Keratinocyte (primary cell): ENCODE results near the gene RFC1.

Experiments used
- CTCF ChIP-seq, 3 experiments: IDR thresholded peaks in 1 of 3; conservative IDR thresholded peaks in 1 of 3; optimal IDR thresholded peaks in 1 of 3; 2 replicates in 2 of 3; 3 replicates in 1 of 3; pipeline versions ENCODE3 to v1.5.1; 2011; ENCODE audit warnings: low read length in 3 of 3, mild to moderate bottlenecking in 3 of 3, moderate library complexity in 2 of 3, control low read depth in 1 of 3, inconsistent platforms in 1 of 3; ENCODE audit not compliant: insufficient read depth in 2 of 3; ENCODE audit errors: extremely low read depth in 1 of 3
- EZH2 ChIP-seq: IDR thresholded peaks from one replicate; pipeline ENCODE4 v1.6.1; 2012; ENCODE audit warnings: inconsistent platforms, mild to moderate bottlenecking, low read length, moderate library complexity

DNA sequence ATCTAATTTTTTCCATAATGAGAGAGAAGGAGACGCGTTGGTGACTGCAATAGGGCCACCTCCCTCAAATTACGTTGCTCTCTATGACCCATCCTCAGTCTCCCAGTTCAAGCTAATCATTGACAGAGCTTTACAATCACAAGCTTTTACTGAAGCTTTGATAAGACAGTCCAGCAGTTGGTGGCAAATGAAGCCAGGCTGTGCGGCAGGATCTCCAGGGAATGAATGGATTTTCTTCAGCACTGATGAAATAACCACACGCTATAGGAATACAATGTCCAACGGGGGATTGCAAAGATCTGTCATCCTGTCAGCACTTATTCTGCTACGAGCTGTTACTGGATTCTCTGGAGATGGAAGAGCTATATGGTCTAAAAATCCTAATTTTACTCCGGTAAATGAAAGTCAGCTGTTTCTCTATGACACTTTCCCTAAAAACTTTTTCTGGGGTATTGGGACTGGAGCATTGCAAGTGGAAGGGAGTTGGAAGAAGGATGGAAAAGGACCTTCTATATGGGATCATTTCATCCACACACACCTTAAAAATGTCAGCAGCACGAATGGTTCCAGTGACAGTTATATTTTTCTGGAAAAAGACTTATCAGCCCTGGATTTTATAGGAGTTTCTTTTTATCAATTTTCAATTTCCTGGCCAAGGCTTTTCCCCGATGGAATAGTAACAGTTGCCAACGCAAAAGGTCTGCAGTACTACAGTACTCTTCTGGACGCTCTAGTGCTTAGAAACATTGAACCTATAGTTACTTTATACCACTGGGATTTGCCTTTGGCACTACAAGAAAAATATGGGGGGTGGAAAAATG, 40.8 kb upstream of the RFC1 start, which contains the start of gene KLB:
- TF ChIP-seq EZH2 (no peak), CTCF (optimal IDR thresholded peaks at IDR 0.05 in 1 of 3, IDR thresholded peaks at IDR 0.05 in 1 of 3, conservative IDR thresholded peaks at IDR 0.05 in 1 of 3; ENCODE audit: extremely low read depth in 1 of 3, insufficient read depth in 2 of 3, low read length in 3 of 3) (no peak)
